HCT116 (cell line): ENCODE measurements around the gene PYGO2. TPM values are rescaled to one million over a fixed set of nuclear protein-coding genes. Genes with fewer than 3 reads are reported as not detected.

Experiments used
- ATAC-seq: fragments of 200-7000 bp; cut with Tn5 transposase; 2 replicates; pipeline ENCODE4 v1.9.1; 2020; ENCODE audit warnings: mild to moderate bottlenecking, moderate library complexity
- BruUV-seq: library from RNA; stranded (reverse); fragments of 400-500 nt; replicated peaks from 2 replicates; lab custom pipeline; 2021; lab: Mats Ljungman, UMichigan
- CTCF ChIA-PET: fragments of 300-600 bp; sonication (Branson Sonifier 250); formaldehyde crosslinking; loops from one replicate; lab custom pipeline; 2021; ENCODE audit warnings: antibody characterized with exemption; lab: Charles Lee
- POLR2A ChIA-PET: fragments of 300-600, 350-600 bp; sonication (Branson Sonifier 250); formaldehyde crosslinking; loops from one replicate; lab custom pipeline; 2021; ENCODE audit warnings: antibody characterized with exemption; lab: Charles Lee
- RAD21 ChIA-PET, 2 experiments: fragments of 300-600 bp; sonication (Branson Sonifier 250); formaldehyde crosslinking; loops; one replicate each; lab custom pipeline; 2023; ENCODE audit warnings: low total read pairs in 2 of 2; ENCODE audit not compliant: uncharacterized antibody in 2 of 2, unreplicated experiment in 2 of 2, low non-redundant PET in 1 of 2; lab: Charles Lee
- DNase-seq: peaks from one replicate; pipeline ENCODE4 v3.0.0-alpha.2; 2010; ENCODE audit warnings: low read depth, low spot score
- H2AFZ ChIP-seq: fragments of 200-600 bp; shearing (Covaris generic), sonication (generic); 2 replicates; pipeline ENCODE4 v1.6.1; 2017; ENCODE audit warnings: low read depth, mixed run types, mixed read lengths, antibody characterized with exemption, low read length; ENCODE audit not compliant: poor library complexity, severe bottlenecking
- H3K27ac ChIP-seq: 2 replicates; pipeline ENCODE4 v1.5.1; 2012; ENCODE audit warnings: low read depth, low read length
- H3K27me3 ChIP-seq: fragments of 200-600 bp; sonication (generic); 2 replicates; pipeline ENCODE4 v1.6.1; 2016; ENCODE audit warnings: mixed run types, low read length, mixed read lengths; ENCODE audit not compliant: insufficient read depth
- H3K36me3 ChIP-seq, 2 experiments: fragments of 200-500 bp in 1 of 2; fragments of 200-600 bp in 1 of 2; sonication (Bioruptor generic) in 1 of 2; sonication (generic) in 1 of 2; 2 replicates each; pipeline versions ENCODE4 v1.5.1 to v1.6.1; 2014 to 2016; ENCODE audit warnings: low read length in 2 of 2, inconsistent platforms in 1 of 2, mixed read lengths in 1 of 2, mixed run types in 1 of 2; ENCODE audit not compliant: insufficient read depth in 2 of 2, control insufficient read depth in 1 of 2
- H3K4me1 ChIP-seq, 2 experiments: fragments of 200-600 bp in 1 of 2; sonication (generic) in 1 of 2; 2 replicates each; pipeline versions ENCODE4 v1.5.1 to v1.6.1; 2012 to 2017; ENCODE audit warnings: low read length in 2 of 2, inconsistent platforms in 1 of 2, mild to moderate bottlenecking in 1 of 2, mixed read lengths in 1 of 2, mixed run types in 1 of 2, moderate library complexity in 1 of 2; ENCODE audit not compliant: insufficient read depth in 2 of 2, control insufficient read depth in 1 of 2
- H3K4me2 ChIP-seq: fragments of 200-600 bp; sonication (generic); 2 replicates; pipeline ENCODE4 v1.6.1; 2017; ENCODE audit warnings: mixed run types, low read length, mixed read lengths
- H3K4me3 ChIP-seq, 2 experiments: fragments of 200-600 bp in 1 of 2; sonication (generic) in 1 of 2; replicated peaks in 1 of 2; 2 replicates each; pipeline ENCODE4 v1.5.1; 2011 to 2016; ENCODE audit warnings: low read length in 2 of 2, control low read depth in 1 of 2, low read depth in 1 of 2, mild to moderate bottlenecking in 1 of 2, mixed read lengths in 1 of 2, mixed run types in 1 of 2
- H3K79me2 ChIP-seq: fragments of 200-600 bp; sonication (generic); 2 replicates; pipeline ENCODE4 v1.6.1; 2017; ENCODE audit warnings: mild to moderate bottlenecking, mixed run types, low read length, moderate library complexity, mixed read lengths; ENCODE audit not compliant: insufficient read depth
- H3K9ac ChIP-seq: fragments of 200-600 bp; sonication (generic); 2 replicates; pipeline ENCODE4 v1.6.1; 2016; ENCODE audit warnings: low read length, mixed read lengths
- H3K9me2 ChIP-seq: fragments of 200-600 bp; sonication (generic), shearing (Covaris generic); 2 replicates; pipeline ENCODE4 v1.6.1; 2017; ENCODE audit warnings: mixed run types, mild to moderate bottlenecking, moderate library complexity; ENCODE audit not compliant: insufficient read depth
- H3K9me3 ChIP-seq, 2 experiments: fragments of 200-500 bp in 1 of 2; fragments of 200-600 bp in 1 of 2; sonication (Bioruptor generic) in 1 of 2; sonication (generic) in 1 of 2; 2 replicates each; pipeline ENCODE4 v1.6.1; 2014 to 2017; ENCODE audit warnings: low read length in 2 of 2, mixed read lengths in 2 of 2, inconsistent platforms in 1 of 2, low read depth in 1 of 2, mild to moderate bottlenecking in 1 of 2, mixed run types in 1 of 2, moderate library complexity in 1 of 2; ENCODE audit not compliant: control insufficient read depth in 1 of 2, insufficient read depth in 1 of 2
- H4K20me1 ChIP-seq: fragments of 200-600 bp; sonication (generic), shearing (Covaris generic); 2 replicates; pipeline ENCODE4 v1.6.1; 2017; ENCODE audit warnings: mixed run types, mild to moderate bottlenecking, moderate library complexity; ENCODE audit not compliant: insufficient read depth
- CBX3 ChIP-seq: IDR thresholded peaks from 2 replicates; pipeline ENCODE4 v1.6.1; 2012; ENCODE audit warnings: low read depth
- EGR1 ChIP-seq: IDR thresholded peaks from 2 replicates; pipeline ENCODE4 v1.6.1; 2012; ENCODE audit warnings: low read depth
- ELF1 ChIP-seq: IDR thresholded peaks from 2 replicates; pipeline ENCODE4 v1.6.1; 2012; ENCODE audit warnings: low read depth, borderline replicate concordance
- EZH2 ChIP-seq: fragments of 200-600 bp; sonication (generic); IDR thresholded peaks from 2 replicates; pipeline ENCODE4 v1.6.1; 2017; ENCODE audit warnings: antibody characterized with exemption, mixed run types
- JUND ChIP-seq: IDR thresholded peaks from 2 replicates; pipeline ENCODE4 v1.6.1; 2012
- POLR2AphosphoS5 ChIP-seq: IDR thresholded peaks from 2 replicates; pipeline ENCODE4 v1.6.1; 2011; ENCODE audit warnings: mild to moderate bottlenecking, low read depth, low read length, moderate library complexity
- RAD21 ChIP-seq: IDR thresholded peaks from 2 replicates; pipeline ENCODE4 v1.6.1; 2012; ENCODE audit warnings: low read depth, mild to moderate bottlenecking
- SIN3A ChIP-seq: IDR thresholded peaks from 2 replicates; pipeline ENCODE4 v1.6.1; 2012; ENCODE audit warnings: low read depth
- SP1 ChIP-seq: IDR thresholded peaks from 2 replicates; pipeline ENCODE4 v1.6.1; 2012; ENCODE audit warnings: low read depth
- SRF ChIP-seq: IDR thresholded peaks from 2 replicates; pipeline ENCODE4 v1.6.1; 2012; ENCODE audit warnings: low read depth
- ZNF274 ChIP-seq: fragments of 200-500 bp; sonication (Bioruptor generic); IDR thresholded peaks from 2 replicates; pipeline ENCODE4 v1.6.1; 2014; ENCODE audit warnings: mild to moderate bottlenecking, low read depth, low read length, inconsistent platforms
- intact Hi-C: fragments of 100-400 bp; cut with micrococcal nuclease; formaldehyde crosslinking; loops from 2 replicates; pipeline ENCODE4 v1.10.0; 2022
- total RNA-seq: library from RNA; stranded (reverse); gene quantifications from one replicate; pipeline ENCODE4 v1.2.1, GENCODE V29; 2021; ENCODE audit not compliant: unreplicated experiment
- TF ChIP-seq, protein P1 (sequence below): IDR thresholded peaks from 2 replicates; pipeline ENCODE4 v1.6.1; 2012; ENCODE audit warnings: low read depth
- TF ChIP-seq, protein P2 (sequence below): IDR thresholded peaks from 2 replicates; pipeline ENCODE4 v1.6.1; 2011; ENCODE audit warnings: mild to moderate bottlenecking, low read length, moderate library complexity; ENCODE audit not compliant: insufficient replicate concordance; ENCODE audit errors: extremely low read depth
- TF ChIP-seq, protein P3 (sequence below), 3 experiments: fragments of 200-600 bp in 1 of 3; sonication (generic) in 1 of 3; IDR thresholded peaks in 2 of 3; conservative IDR thresholded peaks in 1 of 3; 2 replicates each; pipeline ENCODE4 v1.5.1; 2012 to 2017; ENCODE audit warnings: low read depth in 2 of 3, low read length in 2 of 3, antibody characterized with exemption in 1 of 3, borderline replicate concordance in 1 of 3, control low read depth in 1 of 3, mild to moderate bottlenecking in 1 of 3, mixed read lengths in 1 of 3, mixed run types in 1 of 3, moderate library complexity in 1 of 3; ENCODE audit not compliant: insufficient read depth in 1 of 3

Gene PYGO2
- total RNA-seq, 1 experiment from 2014 or later, result 37.2 TPM

DNA sequence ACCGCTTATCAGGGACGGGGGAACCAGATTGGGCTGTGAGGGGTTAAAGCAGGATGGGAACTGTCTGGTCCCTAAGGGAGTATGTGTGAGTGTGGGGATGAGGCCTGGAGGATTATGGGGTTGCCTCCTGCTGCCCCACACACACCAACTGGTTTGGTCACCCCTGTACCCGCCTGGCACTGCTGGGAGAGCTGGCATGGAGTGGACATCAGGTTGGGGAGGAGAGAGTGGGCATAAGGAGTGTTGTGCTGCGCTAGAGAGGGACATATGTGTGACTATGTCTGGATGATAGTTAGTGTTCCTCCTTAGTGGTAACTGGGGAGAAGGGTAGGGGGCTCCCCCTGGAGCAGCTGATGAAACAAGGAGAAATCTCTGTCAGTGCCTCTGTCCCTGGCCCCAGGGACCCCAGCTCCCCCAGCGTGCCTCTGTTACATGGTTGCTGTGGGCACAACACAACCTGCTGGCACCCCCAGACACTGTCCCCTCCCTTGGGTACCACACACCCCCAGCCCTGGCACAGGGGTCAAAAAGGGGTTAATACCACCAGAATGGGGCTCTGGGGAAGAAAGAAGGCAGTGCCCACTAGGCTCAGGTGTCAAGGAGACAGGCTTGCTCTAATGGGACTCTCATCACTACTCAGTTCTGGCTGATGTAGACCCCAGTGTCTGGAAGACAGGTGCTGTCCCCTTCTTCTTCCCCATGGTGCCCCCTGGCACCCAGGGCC is 42.9 kb upstream of the PYGO2 start:
- H3K4me1 ChIP-seq, result peaks cover 11 to 66% of the 10 kb centered on the region in 2 experiments
- peak overlapping the region; percentile 80 for H3K4me2 ChIP-seq
- peaks cover 65% of the 10 kb centered on the region for H3K79me2 ChIP-seq
- H3K4me3 ChIP-seq, result peak overlapping the region; percentile 97 to 98
- no peak overlapping the region for H2AFZ ChIP-seq
- ChIA-PET CTCF (interaction anchor here (1.2 to 2.3 kb wide), 2 partner anchors 12 to 47 kb away, joined by 3 to 7 read pairs; partner anchors contain the start of gene ADAM15), RAD21 (no interaction called here), POLR2A (interaction anchor here (1.0 to 1.5 kb wide), 2 partner anchors 13 to 32 kb away, joined by 3 to 6 read pairs; no protein-coding TSS in a partner anchor)
- peak overlapping the region; percentile 93 for H3K9ac ChIP-seq
- H3K9me3 ChIP-seq, result no peaks in the 10 kb centered on the region
- ATAC-seq (no peak), DNase-seq (no peak)
- TF ChIP-seq, protein P1, sequence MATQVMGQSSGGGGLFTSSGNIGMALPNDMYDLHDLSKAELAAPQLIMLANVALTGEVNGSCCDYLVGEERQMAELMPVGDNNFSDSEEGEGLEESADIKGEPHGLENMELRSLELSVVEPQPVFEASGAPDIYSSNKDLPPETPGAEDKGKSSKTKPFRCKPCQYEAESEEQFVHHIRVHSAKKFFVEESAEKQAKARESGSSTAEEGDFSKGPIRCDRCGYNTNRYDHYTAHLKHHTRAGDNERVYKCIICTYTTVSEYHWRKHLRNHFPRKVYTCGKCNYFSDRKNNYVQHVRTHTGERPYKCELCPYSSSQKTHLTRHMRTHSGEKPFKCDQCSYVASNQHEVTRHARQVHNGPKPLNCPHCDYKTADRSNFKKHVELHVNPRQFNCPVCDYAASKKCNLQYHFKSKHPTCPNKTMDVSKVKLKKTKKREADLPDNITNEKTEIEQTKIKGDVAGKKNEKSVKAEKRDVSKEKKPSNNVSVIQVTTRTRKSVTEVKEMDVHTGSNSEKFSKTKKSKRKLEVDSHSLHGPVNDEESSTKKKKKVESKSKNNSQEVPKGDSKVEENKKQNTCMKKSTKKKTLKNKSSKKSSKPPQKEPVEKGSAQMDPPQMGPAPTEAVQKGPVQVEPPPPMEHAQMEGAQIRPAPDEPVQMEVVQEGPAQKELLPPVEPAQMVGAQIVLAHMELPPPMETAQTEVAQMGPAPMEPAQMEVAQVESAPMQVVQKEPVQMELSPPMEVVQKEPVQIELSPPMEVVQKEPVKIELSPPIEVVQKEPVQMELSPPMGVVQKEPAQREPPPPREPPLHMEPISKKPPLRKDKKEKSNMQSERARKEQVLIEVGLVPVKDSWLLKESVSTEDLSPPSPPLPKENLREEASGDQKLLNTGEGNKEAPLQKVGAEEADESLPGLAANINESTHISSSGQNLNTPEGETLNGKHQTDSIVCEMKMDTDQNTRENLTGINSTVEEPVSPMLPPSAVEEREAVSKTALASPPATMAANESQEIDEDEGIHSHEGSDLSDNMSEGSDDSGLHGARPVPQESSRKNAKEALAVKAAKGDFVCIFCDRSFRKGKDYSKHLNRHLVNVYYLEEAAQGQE, result no peak
- TF ChIP-seq, protein P2, sequence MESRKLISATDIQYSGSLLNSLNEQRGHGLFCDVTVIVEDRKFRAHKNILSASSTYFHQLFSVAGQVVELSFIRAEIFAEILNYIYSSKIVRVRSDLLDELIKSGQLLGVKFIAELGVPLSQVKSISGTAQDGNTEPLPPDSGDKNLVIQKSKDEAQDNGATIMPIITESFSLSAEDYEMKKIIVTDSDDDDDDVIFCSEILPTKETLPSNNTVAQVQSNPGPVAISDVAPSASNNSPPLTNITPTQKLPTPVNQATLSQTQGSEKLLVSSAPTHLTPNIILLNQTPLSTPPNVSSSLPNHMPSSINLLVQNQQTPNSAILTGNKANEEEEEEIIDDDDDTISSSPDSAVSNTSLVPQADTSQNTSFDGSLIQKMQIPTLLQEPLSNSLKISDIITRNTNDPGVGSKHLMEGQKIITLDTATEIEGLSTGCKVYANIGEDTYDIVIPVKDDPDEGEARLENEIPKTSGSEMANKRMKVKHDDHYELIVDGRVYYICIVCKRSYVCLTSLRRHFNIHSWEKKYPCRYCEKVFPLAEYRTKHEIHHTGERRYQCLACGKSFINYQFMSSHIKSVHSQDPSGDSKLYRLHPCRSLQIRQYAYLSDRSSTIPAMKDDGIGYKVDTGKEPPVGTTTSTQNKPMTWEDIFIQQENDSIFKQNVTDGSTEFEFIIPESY, result no peak
- TF ChIP-seq POLR2AphosphoS5 (no peak), EZH2 (no peak), SIN3A (no peak), SRF (no peak), SP1 (no peak), ZNF274 (no peak), CBX3 (no peak), RAD21 (no peak), EGR1 (no peak), JUND (no peak), ELF1 (no peak)
- TF ChIP-seq, protein P3, sequence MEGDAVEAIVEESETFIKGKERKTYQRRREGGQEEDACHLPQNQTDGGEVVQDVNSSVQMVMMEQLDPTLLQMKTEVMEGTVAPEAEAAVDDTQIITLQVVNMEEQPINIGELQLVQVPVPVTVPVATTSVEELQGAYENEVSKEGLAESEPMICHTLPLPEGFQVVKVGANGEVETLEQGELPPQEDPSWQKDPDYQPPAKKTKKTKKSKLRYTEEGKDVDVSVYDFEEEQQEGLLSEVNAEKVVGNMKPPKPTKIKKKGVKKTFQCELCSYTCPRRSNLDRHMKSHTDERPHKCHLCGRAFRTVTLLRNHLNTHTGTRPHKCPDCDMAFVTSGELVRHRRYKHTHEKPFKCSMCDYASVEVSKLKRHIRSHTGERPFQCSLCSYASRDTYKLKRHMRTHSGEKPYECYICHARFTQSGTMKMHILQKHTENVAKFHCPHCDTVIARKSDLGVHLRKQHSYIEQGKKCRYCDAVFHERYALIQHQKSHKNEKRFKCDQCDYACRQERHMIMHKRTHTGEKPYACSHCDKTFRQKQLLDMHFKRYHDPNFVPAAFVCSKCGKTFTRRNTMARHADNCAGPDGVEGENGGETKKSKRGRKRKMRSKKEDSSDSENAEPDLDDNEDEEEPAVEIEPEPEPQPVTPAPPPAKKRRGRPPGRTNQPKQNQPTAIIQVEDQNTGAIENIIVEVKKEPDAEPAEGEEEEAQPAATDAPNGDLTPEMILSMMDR (IDR thresholded peaks at IDR 0.05 in 2 of 3, conservative IDR thresholded peaks at IDR 0.05 in 1 of 3; ENCODE audit: borderline replicate concordance in 1 of 3, insufficient read depth in 1 of 3, low read depth in 2 of 3, low read length in 2 of 3), result no peak
- H3K9me2 ChIP-seq, result no peaks in the 10 kb centered on the region
- no peaks in the 10 kb centered on the region for H4K20me1 ChIP-seq
- H3K36me3 ChIP-seq, result peaks cover 0 to 2% of the 10 kb centered on the region in 2 experiments; a peak in 2 of 4 replicates
- intact Hi-C loops, result loop anchor here (5.0 kb wide), 1 partner anchor 48 kb away; the partner anchor contains the start of gene ADAM15
- H3K27ac ChIP-seq, result peak overlapping the region; percentile 97
- BruUV-seq, result TSS peak; percentile 37
- no peaks in the 10 kb centered on the region for H3K27me3 ChIP-seq
